GM21526 (cell line): Measurements from ENCODE around the gene RGS7.
"Not testable (repeated sequence)": the region's sequence is repeated elsewhere in the genome, so short reads cannot be mapped to it uniquely, and the experiment has no call there.

Source experiments
- ATAC-seq: cut with Tn5 transposase; IDR thresholded peaks from one replicate; pipeline ENCODE4 v1.9.1; 2021; ENCODE audit warnings: moderate library complexity; ENCODE audit not compliant: unreplicated experiment, low FRiP score

The RGS7 gene

DNA sequence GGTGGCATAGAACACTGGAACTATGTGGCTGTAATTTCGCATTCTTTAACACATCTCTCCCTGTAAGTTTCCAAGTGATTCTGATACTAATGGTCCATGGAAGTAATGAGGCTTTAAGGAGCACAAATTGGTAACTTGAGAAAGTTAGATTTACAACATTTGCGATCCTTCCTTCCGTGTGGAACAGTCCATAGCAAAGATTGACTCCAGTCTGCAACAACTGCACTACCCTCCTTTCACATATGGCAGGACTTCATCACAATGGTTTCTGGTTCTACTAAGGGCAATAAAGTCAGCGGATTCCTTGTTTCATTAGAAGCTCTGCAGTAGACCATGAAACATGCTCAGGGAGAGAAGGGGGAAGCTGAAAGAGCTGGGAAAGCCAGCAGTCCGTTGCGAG lies 261.2 kb downstream of the RGS7 start:
- ATAC-seq: no peak

DNA sequence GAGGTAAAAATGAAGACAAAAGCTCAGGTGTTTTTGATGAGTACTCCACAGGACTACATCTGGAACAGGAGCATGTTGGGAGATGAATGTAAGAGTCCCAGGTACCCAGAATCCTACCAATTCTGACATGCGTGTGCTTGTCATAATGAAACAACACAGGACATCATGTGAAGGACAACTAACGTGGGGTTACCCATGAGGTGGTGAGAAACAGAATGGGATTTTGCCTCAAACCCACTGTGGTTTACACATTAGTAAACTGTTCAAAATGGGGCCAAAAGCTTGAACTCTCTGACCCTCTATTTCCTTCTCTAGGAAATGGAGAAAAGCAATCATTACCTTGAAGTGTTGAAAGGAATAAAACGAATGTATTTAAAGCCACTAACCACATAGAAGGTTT lies 266.2 kb downstream of the RGS7 start:
- no peak for ATAC-seq

DNA sequence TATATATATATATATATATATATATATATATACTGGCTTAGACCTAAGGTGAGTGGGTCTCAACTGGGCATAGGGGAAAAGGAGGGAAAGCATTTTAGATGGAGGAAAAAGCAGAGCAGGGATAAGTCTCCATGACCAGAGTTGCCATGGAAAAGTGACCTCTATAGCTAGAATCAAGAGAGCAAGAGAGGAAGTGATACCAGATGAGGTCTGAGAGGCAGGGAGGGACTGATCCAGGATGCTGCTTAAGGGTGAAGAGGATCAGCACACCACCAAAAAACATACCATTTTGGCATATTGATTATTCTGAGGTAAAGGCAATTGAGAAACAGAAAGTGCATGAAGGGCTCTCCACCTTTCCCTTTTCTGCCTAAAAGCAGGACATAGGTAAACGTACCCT lies 267.9 kb downstream of the RGS7 start:
- not testable (repeated sequence) for ATAC-seq

DNA sequence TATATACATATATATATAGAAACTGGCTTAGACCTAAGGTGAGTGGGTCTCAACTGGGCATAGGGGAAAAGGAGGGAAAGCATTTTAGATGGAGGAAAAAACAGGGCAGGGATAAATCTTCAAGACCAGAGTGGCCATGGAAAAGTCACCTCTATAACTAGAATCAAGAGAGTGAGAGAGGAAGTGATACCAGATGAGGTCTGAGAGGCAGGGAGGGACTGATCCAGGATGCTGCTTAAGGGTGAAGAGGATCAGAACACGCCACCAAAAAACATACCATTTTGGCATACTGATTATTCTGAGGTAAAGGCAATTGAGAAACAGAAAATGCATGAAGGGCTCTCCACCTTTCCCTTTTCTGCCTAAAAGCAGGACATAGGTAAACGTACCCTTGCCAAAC lies 268.9 kb downstream of the RGS7 start:
- not testable (repeated sequence) for ATAC-seq

DNA sequence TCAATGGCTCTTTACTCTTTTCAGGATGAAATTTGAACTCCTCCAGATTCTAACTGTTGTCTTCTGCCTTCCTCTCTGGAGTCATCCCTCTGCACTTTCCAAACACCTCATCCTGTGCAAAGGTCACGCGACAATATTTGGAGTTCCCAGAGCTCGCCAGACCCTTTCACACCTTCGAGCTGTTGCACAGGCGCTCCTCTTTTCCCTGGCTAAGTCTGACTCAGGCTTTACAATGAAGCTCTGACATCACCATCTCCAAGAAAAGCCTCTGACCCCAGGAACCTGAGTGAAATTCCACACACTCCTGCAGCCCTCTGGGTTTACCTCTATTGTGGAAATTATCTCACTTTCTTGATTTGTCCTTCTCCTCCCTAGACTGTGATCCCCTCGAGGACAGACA lies 270.3 kb downstream of the RGS7 start:
- no peak for ATAC-seq

DNA sequence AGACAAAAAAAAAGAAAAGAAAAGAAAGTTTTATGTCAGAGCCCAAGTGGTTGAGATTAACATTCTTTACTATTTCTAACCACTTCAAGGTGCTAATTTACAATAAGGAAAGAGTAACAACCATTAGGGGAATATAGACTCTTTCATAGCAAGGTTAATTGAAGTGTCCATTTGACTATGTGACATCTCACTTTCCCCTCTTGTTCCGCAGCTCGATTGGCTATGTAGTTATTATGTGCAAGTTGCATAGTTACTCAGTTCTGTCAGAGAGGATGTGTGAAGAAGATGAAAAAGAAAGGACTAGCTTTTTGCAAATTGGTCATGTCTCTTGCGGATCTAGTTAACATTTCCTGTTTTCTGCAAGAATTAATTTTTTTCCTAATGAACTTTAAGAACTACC lies 273.7 kb downstream of the RGS7 start:
- ATAC-seq: no peak

DNA sequence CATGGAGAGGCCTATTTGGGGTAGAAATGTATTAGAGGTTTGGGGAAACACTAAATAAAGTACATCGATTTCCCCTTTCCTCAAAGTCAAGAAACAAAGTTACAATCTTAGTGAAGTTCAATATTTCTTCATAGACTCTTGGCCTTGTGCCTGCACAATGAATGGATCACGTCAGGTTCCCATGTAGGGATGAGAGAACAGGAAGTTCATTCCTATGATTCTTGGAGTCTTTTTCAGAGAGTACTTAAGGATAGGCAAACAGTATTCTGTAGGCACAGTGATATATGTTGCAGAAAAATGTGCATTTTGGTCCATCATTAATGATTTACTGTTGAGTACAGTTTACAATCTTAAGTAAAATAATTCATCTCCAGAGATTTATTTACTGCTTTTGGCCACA lies 275.5 kb downstream of the RGS7 start:
- ATAC-seq: no peak

DNA sequence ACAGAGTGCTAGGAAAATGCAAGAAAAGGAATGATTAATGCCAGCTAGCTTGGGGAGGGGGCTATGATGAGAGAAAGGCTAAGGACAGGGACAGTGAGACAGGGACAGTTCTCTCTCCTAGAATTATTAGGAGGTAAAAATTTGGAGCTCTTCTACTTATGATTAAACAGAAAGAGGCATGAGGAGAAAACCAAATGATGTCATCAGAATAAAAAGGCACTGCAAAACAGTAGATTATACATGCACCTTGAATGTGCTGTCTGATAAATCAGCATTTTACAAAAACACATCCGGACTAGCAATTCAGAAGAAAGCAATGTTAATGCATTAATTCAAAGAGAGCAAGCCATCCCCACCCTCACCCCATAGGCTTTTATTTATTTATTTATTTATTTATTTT lies 277.5 kb downstream of the RGS7 start:
- ATAC-seq: no peak

DNA sequence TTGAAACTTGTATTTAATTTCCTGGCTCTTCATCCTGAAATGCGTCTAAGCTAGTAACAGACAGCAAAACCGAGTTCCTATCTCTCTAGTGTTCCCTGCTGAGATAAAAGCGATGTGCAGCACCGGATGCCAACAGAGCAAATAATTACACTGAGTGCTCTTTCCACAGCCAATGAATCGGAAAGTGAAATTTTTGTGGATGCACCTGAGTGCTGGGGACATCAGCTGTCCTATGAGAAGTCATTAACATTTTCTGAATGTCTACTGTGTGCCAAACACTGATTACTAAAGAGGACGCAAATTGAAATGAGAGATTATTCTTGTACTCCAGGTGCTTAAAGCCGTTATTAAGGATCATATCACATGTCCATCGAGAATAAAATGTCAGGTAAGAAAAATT lies 278.0 kb downstream of the RGS7 start:
- no peak for ATAC-seq

DNA sequence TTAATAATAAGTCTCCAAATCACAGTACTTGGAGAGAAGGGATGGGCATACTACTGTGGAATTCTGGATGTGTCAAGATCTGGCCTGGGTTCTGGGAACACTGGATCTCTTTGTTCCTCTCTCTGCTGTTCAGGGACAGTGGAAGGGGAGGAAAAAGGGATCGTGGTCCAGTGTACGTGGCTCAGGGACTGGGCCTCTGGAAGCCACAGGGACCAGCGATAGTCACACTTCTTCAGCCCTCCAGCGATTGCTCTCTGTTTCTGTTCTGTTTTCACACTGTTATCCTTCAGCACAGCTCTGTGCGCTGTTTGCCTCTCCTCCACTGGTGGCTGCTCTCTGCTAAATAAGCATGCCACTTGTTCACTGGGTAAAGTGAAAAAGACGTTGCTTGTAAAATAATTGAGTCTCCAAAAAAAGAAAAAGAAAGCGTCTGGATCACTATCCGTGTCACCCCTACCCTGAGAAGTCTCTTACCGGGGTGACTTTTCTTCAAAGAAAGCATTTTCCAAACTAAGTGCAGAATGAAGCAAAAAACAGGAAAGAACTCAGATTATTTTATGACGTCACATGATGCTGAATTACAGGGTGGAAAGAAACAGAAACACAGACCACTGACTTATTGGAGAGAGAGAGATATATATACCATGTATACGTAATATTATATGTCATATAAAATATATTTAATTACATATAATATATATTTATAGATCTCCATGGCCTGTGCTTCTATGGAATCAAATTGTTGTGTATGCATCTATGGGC lies 279.4 kb downstream of the RGS7 start:
- ATAC-seq: no peak

DNA sequence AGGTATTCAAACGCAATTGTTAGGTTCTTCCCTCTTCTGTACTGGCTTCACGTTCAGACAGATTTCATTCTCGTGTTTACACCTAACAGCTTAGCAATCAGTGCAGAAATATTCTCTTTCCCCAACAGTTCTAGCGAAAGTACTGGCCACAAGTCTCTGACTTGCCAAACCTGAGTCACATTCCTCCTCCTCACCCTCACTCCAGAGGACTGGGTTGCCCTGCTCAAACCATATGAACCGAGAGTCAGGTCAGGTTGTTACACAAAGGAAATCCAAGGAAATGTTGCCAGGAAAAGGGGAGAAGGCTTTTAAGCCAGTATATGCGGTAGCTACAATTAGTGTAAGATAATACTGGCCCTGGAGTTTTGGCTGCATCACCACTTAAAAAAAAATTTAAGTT lies 282.5 kb downstream of the RGS7 start:
- ATAC-seq: no peak

DNA sequence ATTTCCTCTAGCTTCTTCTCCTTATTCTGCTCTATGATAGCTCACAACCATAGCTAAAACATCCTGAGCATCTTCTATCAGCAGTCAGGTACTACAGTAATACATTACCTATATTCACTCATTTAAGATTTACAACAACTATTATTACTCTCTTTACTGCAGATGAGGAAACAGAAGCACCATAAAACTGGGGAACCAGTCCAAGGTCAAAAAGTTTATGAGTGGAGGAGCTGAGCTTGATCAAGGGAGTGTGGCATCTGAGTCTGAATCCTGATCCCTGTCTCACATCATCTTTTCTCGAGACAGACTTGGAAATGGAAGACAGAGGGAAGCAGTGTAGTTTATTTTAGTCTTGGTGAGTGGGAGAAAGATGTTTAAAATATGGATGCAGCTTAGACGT lies 288.6 kb downstream of the RGS7 start:
- no peak for ATAC-seq

DNA sequence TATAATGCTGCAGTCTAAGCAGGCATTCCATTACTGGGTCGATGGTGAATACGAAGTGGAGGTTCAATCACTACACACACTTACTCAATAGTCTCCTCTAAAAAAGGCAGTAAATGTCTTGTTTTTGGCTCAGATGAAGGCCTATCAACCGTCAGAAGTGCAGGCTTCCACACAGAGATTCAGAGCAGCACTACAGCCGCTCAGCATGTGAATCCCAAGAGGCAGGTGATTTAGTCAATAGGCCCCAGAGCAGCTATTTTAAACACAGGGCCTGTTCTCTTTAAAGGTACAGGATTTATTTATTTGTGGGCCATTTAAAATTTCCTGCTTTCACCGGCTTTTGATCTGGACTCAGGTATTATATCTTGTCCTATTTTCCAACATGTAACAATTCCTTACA lies 293.7 kb downstream of the RGS7 start:
- ATAC-seq: no peak

DNA sequence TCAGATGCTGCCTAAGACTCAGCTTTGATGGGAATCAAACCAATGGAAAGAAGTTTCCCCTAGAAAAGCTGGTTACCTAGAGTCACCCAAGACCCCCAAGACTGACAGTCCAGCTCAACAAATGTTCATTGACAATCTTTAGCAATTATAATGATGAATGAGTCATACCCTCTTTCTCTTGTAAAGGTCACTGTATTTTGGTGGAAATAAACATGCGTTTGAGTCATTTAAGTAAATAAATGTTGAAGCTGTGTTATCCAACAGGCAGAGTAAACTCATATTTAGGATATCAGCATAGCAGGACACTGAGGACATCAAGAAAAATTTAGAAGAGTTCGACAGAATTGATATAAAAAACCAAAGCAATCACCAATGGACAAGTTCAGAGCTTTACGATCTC lies 295.9 kb downstream of the RGS7 start:
- ATAC-seq: no peak

DNA sequence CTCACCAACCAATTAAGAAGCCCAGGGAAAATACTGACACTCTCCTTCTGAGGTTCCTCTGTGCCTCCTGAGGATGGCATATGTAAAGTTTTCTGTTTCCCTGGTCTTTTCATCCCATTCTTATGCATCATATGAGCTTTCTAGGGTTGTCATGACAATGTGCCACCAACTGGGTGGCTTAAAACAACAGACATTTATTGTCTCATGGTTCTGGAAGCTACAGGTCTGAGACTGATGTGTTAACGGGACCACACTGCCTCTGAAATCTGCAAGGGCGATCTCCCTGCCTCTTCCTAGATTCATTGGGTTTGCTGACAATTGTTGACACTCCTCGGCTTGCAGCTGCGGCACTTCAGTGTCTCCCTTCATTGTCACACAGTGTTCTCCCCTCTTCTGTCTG lies 308.4 kb downstream of the RGS7 start:
- no peak for ATAC-seq

DNA sequence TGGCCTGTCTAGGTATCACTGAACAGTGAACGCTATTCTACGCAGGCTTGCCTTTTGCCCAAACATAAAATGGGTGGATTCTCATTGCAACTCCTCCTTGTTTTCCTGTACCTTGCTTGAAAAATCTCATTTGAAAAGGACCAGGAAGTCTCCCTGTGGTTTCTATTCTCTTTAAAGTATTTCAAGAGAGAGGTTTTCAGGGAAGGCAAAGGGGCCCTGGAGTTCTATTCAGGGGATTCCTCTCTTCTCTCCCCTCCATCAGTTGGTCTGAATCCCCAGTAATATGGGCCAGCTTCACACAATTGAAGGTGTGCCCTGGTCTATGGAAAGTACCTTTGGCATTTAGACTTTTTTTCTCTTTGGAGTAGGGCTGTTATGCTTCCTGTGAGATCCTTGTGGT lies 311.3 kb downstream of the RGS7 start:
- ATAC-seq: no peak

DNA sequence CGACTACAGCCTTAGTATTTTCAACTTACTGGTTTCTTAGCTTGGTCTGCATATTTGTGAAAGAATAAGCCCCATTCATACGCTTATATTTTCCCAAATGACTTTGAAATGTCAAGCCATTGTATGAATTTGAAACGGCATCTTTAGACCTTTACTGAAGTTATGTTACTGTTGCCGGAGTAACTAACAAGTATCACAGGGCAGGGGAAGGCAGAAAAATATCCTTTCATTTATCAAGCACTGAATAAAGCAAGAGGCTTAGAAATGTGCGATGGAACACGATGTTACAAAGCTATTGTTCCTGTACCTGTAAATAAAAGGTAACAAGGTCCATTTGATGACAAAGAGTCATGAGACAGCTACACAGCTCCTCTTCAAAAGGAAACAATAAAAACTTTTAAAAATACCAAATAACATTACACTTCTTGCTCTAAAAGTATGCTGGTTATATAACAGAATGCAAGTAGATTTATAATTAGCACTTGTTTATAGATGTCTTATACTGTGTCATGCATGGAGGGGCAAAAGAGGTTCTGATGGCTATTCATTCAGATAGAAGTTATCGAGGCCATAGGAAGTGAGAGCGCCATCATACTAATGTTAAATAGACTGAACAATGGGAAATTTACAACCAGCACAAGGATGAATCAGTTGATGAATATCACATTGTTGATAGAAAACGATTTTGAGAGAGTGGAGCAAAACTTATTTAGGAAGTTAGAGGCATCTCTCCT lies 322.6 kb downstream of the RGS7 start:
- ATAC-seq: no peak

DNA sequence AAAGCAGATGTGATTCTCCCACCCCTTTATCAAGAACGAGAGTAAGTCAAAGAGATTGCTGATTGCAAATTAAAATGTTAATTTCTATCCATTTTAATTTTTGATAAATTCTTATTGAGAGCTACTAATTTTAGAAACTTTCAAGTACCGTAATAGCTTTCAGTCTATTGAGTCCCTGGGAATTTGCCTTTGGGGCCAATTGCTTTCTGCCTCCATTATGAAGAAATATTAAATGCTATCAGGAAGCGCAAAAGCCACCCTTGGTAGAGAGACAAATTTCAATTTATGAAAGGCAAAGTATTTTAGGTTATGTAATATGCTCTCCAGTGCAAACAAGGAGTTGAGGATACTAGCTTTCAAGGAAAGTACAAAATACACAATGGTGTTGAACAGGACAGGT lies 332.2 kb downstream of the RGS7 start:
- ATAC-seq: no peak

DNA sequence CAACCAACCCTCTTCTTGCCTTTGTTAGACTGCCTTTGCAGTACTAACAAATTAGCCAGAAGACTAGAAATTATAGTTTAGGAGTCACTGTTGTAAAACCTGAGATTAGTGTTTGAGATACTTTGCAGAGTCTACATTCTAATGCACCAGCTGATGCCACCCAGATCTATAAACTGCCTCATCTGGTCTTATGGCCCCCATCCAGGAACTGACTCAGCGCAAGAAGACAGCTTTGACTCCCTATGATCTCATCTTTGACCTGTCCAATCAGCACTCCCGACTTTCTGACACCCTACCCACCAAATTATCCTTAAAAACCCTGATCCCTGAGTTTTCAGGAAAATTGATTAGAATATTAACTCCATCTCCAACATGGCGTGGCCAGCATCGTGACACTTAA lies 334.6 kb downstream of the RGS7 start:
- ATAC-seq: no peak

DNA sequence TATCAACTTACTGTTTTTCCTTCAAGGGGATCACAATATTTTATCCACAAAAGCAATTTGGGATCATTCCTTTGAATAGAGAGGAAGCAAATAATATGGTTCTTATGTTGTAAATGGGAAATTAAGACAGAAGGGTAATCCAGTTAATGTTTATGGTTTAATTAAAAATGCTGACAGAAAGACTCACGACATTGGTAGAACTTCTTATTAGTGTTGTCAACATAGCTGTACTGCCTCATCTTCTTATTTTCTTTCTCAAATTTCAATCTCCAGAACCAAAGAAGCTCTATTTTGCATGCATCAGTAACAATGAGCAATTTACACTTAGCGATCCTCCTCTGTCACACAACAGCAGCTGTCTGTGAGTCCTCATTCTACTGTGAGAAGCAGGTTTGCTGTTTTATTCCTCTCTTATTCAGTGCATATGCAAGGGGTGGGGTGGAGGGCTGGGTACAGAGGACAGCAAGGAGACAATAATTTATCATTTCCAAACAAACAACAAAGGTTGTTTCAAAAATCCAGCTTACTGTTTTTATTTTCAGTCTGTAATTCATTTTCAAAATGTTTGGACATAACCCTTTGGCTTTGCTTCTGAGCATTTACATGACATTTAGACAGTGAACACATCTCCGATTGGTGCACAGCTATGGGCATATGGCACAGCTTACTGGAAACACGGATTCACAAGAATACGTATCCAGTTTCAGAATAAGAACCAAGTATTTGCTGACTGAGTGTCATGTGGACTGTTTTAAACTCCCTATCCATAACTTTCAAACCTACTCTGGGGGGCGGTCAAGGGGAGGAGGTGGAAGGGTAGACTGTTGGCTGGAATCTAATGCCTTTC lies 335.9 kb downstream of the RGS7 start:
- ATAC-seq: no peak

DNA sequence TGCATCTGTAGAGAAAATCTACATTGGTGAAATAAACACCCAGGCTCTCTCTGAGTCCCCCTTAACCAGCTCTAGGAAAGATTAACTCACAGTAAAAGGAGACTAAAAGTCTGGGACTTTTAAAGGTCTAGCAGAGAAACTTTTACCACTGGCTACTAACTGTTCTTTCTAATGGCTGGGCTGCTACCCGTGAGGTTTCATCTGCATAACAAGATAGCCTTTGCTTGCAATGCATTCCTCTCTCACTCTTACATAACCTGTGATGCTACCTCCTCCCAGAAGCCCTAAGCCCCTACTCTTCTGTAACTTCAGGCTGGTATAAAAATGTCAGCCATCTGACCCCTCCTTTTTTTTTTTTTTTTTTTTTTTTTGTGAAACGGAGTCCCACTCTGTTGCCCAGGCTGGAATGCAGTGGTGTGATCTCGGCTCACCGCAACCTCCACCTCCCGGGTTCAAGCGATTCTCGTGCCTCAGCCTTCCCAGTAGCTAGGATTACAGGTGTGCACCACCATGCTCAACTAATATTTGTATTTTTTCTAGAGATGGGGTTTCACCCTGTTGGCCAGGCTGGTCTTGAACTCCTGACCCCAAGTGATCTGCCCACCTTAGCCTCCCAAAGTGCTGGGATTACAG lies 344.2 kb downstream of the RGS7 start:
- no peak for ATAC-seq
